GM06990 (cell line): ENCODE results near the gene MDC1.

Experiments
- DNase-seq: peaks from one replicate; pipeline ENCODE4 v3.0.0-alpha.2; 2011; ENCODE audit not compliant: insufficient read length; ENCODE audit errors: extremely low read depth
- H3K27me3 ChIP-seq: replicated peaks from 2 replicates; pipeline ENCODE4 v1.6.0; 2011; ENCODE audit warnings: low read length; ENCODE audit not compliant: control insufficient read depth, insufficient read depth
- H3K36me3 ChIP-seq: 2 replicates; pipeline ENCODE4 v1.5.1; 2011; ENCODE audit warnings: low read length; ENCODE audit not compliant: control insufficient read depth, insufficient read depth
- H3K4me3 ChIP-seq: replicated peaks from 2 replicates; pipeline ENCODE4 v1.5.1; 2011; ENCODE audit warnings: low read depth, mild to moderate bottlenecking, control low read depth, low read length
- CTCF ChIP-seq: IDR thresholded peaks from 2 replicates; pipeline ENCODE4 v1.5.1; 2011; ENCODE audit warnings: low read length, control low read depth, mild to moderate bottlenecking, inconsistent platforms; ENCODE audit not compliant: insufficient read depth, poor library complexity, severe bottlenecking

The MDC1 gene

GRCh38 chr6:30741789-30742315, 24.8 kb upstream of the MDC1 start:
- no peak for TF ChIP-seq CTCF
- Histone ChIP-seq H3K36me3 (peaks cover 11% of the 10 kb centered on the region), H3K27me3 (no peaks in the 10 kb centered on the region), H3K4me3 (peak overlapping the region; percentile 66)
- peak; percentile 56 for DNase-seq

GRCh38 chr6:30741063-30741779, 24.1 kb upstream of the MDC1 start:
- Histone ChIP-seq H3K27me3 (no peaks in the 10 kb centered on the region), H3K4me3 (peak overlapping the region; percentile 66), H3K36me3 (peaks cover 11% of the 10 kb centered on the region)
- DNase-seq: no peak
- TF ChIP-seq CTCF: no peak

GRCh38 chr6:30740540-30740870, 23.4 kb upstream of the MDC1 start:
- no peak for DNase-seq
- Histone ChIP-seq H3K4me3 (no peak overlapping the region), H3K36me3 (peaks cover 11% of the 10 kb centered on the region), H3K27me3 (no peaks in the 10 kb centered on the region)
- no peak for TF ChIP-seq CTCF

- no peak overlapping the region for H3K4me3 ChIP-seq
- no peak for DNase-seq
- no peaks in the 10 kb centered on the region for H3K27me3 ChIP-seq
- TF ChIP-seq CTCF: no peak
- H3K36me3 ChIP-seq: peaks cover 12% of the 10 kb centered on the region
Observed at GRCh38 chr6:30738532-30738931, 21.5 kb upstream of the MDC1 start.

- Histone ChIP-seq H3K27me3 (no peaks in the 10 kb centered on the region), H3K36me3 (peaks cover 14% of the 10 kb centered on the region), H3K4me3 (no peak overlapping the region)
- peak; percentile 65 for DNase-seq
- TF ChIP-seq CTCF: no peak
Observed at GRCh38 chr6:30735668-30736314, 18.7 kb upstream of the MDC1 start.
